ENCODE measurements around the gene MYRIP.

DNA sequence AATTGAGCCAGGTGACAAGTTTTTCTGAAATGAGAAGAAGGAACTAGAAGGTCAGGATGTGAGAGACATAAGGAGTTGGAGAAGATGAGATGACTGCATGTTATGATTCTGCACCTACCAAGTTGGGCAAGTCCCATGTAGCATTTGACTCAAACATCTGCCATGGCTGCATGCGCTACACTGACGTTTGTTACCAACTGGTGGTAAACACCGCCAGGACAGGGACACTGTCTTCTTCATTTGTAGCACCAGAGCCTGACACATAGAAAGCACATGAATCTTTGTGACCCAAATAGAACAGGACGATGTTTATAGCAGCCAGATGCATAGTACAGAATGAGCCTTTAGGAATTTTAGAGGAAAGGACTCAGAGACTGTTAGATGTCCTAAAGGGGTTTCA is 236.7 kb downstream of the MYRIP start:
- TF ChIP-seq, protein P1, sequence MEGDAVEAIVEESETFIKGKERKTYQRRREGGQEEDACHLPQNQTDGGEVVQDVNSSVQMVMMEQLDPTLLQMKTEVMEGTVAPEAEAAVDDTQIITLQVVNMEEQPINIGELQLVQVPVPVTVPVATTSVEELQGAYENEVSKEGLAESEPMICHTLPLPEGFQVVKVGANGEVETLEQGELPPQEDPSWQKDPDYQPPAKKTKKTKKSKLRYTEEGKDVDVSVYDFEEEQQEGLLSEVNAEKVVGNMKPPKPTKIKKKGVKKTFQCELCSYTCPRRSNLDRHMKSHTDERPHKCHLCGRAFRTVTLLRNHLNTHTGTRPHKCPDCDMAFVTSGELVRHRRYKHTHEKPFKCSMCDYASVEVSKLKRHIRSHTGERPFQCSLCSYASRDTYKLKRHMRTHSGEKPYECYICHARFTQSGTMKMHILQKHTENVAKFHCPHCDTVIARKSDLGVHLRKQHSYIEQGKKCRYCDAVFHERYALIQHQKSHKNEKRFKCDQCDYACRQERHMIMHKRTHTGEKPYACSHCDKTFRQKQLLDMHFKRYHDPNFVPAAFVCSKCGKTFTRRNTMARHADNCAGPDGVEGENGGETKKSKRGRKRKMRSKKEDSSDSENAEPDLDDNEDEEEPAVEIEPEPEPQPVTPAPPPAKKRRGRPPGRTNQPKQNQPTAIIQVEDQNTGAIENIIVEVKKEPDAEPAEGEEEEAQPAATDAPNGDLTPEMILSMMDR (IDR thresholded peaks at IDR 0.05; ENCODE audit: low read depth, low read length, poor library complexity, severe bottlenecking) = no peak
- TF ChIP-seq EZH2phosphoT487 (IDR thresholded peaks at IDR 0.05; ENCODE audit: borderline replicate concordance, low read length) = no peak

Data from DOHH2 (cell line).